Fibroblast of lung (primary cell): ENCODE measurements around the gene KCNH2.

Experiments used
- EZH2 ChIP-seq: IDR thresholded peaks from 2 replicates; pipeline ENCODE4 v1.5.1; 2012; ENCODE audit warnings: low read length, control low read depth, mild to moderate bottlenecking; ENCODE audit errors: missing control alignments
- TF ChIP-seq, protein P1 (sequence below), 2 donors: IDR thresholded peaks in 1 of 2; conservative IDR thresholded peaks in 1 of 2; 1 replicate in 1 of 2; 2 replicates in 1 of 2; pipeline ENCODE4 v1.5.1; 2011 to 2012; ENCODE audit warnings: low read length in 2 of 2, control low read depth in 1 of 2, inconsistent platforms in 1 of 2, low read depth in 1 of 2, mild to moderate bottlenecking in 1 of 2

DNA sequence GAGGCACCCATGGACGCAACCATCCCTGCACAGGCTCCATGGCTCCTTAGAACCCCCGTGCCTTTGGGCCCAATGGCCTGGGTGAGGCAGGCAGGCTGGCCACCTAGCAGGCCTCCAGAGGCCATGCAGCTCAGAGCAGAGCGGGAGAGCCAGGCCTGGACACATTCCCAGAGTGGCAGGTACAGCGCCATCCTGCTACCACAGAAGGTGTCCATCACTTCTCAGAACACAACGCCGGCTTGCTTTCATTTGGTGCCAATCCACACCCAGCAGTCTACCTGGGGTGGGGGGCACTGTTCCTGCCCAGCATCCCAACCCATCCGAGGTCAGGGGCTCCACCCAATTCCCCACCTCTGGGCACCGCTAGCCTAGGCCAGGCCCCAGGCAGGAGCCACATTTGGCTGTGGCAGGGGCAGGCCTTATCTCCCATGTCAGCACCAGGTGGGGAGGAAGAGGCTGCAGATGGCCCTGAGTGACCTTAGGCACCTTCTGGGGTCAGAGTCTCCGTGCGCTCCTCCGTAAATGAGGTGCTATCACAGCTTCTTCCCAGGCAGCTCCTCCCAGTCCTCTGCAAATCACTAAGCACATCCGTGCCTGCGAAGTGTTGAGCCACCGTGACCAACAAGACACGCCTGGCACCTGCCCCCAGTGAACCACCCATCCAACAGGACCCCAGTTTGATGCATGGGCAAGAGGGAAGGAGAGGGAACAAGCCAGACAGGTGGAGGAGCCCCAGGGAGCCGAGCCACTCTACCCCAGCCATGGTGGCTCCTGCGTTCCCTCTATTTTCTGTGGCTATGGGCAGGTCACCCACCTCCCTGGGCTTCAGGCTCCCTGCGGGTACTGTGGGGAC lies 14.2 kb downstream of the KCNH2 start:
- TF ChIP-seq, protein P1, sequence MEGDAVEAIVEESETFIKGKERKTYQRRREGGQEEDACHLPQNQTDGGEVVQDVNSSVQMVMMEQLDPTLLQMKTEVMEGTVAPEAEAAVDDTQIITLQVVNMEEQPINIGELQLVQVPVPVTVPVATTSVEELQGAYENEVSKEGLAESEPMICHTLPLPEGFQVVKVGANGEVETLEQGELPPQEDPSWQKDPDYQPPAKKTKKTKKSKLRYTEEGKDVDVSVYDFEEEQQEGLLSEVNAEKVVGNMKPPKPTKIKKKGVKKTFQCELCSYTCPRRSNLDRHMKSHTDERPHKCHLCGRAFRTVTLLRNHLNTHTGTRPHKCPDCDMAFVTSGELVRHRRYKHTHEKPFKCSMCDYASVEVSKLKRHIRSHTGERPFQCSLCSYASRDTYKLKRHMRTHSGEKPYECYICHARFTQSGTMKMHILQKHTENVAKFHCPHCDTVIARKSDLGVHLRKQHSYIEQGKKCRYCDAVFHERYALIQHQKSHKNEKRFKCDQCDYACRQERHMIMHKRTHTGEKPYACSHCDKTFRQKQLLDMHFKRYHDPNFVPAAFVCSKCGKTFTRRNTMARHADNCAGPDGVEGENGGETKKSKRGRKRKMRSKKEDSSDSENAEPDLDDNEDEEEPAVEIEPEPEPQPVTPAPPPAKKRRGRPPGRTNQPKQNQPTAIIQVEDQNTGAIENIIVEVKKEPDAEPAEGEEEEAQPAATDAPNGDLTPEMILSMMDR (conservative IDR thresholded peaks at IDR 0.05 in 1 of 2, IDR thresholded peaks at IDR 0.05 in 1 of 2; ENCODE audit: low read depth in 1 of 2, low read length in 2 of 2), result no peak
- TF ChIP-seq EZH2, result no peak
